HFF-Myc (cell line): ENCODE results near the gene NME7.

Source experiments
- DNase-seq: peaks from one replicate; pipeline ENCODE4 v3.0.0-alpha.2; 2011; ENCODE audit warnings: low read depth; ENCODE audit errors: extremely low read depth
- H3K4me3 ChIP-seq: replicated peaks from 2 replicates; pipeline ENCODE4 v1.5.1; 2011; ENCODE audit warnings: low read depth, mild to moderate bottlenecking, control low read depth, low read length
- TF ChIP-seq, protein P1 (sequence below): IDR thresholded peaks from 2 replicates; pipeline ENCODE4 v1.5.1; 2012; ENCODE audit warnings: mild to moderate bottlenecking, low read depth, low read length, control low read depth; ENCODE audit errors: missing control alignments

Gene NME7

DNA sequence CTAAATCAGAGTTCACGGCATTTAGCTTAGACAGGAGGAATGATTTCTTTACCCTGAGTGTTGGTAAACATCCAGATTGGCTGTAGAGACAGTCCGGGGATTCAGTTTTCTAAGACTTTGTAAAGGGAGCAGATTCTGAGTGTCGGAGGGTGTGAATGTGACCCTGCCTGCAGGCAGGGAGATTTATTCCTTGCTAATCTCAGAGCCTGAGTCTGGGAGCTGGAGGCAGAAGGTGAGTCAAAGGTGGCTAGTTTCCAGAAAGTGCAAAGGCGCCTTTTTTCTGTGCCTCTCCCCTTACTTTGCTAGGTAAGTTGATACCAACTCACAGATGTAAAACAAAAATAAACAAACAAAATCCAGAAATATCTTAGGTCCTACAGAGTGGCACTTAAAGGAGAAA is 249.4 kb downstream of the NME7 start:
- no peak for DNase-seq
- TF ChIP-seq, protein P1, sequence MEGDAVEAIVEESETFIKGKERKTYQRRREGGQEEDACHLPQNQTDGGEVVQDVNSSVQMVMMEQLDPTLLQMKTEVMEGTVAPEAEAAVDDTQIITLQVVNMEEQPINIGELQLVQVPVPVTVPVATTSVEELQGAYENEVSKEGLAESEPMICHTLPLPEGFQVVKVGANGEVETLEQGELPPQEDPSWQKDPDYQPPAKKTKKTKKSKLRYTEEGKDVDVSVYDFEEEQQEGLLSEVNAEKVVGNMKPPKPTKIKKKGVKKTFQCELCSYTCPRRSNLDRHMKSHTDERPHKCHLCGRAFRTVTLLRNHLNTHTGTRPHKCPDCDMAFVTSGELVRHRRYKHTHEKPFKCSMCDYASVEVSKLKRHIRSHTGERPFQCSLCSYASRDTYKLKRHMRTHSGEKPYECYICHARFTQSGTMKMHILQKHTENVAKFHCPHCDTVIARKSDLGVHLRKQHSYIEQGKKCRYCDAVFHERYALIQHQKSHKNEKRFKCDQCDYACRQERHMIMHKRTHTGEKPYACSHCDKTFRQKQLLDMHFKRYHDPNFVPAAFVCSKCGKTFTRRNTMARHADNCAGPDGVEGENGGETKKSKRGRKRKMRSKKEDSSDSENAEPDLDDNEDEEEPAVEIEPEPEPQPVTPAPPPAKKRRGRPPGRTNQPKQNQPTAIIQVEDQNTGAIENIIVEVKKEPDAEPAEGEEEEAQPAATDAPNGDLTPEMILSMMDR, result no peak
- no peak overlapping the region for H3K4me3 ChIP-seq

DNA sequence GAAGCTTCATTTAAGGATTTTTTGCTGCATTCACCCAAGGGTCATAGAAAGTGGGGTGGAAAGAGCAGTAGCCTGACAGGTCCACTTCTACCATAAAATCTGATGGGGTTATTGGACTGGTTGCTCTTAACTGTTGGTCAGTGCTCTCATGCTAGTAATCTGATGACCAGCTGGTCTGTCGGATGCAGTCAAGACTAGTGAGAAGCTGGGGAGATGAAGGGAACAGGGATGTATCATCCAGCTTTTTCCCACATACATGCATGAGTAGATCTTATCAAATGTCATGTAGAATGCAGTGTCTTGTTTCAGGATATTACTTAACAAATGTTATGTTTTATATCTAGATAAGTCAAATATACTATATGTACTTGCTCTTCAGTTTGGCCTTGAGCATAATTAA is 250.0 kb downstream of the NME7 start:
- DNase-seq, result no peak
- TF ChIP-seq, protein P1, result no peak
- no peak overlapping the region for H3K4me3 ChIP-seq

DNA sequence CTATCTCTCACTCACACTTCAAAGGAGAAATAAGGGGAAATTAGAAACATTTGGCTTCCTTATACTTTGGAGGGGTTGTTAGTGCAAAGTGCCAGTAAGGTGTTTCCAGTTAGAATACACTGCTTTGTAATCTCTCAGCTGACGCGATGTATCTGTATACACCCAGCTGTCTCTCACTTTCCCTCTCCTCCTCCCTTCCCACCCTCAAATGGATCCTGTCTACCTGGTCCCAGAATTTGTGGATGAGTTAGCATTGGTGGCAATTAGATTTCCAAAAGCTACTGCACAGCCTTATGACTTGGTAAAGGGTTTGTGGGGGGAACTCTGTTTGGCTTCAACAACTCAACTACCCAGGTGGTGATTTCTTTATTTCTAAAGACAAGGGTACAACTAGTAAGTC is 250.6 kb downstream of the NME7 start:
- no peak for DNase-seq
- TF ChIP-seq, protein P1, result no peak
- no peak overlapping the region for H3K4me3 ChIP-seq

DNA sequence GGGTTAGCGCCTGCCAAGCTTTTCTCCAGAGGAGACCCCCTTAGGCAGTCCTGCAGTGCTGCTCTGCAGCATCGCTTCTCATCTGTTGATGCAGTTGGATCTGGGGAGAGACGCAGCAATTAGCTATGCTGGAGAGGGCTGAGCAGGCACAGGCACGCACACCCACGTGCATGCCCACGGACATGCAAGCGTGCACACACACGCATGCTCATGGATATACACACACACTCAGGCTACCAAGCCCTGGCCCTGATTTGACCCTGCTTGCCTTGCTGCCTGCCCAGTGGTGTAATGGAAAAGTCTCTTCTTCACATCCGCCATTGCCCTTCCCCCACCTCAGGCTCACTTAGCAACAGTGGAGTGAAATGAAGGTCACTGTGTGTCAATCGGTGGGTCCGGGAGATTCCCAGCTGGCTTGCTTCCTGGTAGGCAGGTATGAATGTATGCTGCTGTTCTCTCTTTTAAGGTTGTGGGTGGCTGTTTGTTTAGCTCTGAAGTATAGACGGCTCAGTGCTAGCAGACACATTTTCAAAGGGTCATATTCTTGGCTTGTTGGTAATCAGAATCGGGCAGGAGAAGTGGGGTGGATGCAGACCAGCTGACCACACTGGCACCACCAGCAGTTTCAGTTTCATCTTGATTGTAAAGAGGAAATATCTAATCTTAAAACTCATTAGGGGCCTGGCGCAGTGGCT is 251.6 kb downstream of the NME7 start:
- no peak overlapping the region for H3K4me3 ChIP-seq
- TF ChIP-seq, protein P1, result no peak
- DNase-seq, result no peak

DNA sequence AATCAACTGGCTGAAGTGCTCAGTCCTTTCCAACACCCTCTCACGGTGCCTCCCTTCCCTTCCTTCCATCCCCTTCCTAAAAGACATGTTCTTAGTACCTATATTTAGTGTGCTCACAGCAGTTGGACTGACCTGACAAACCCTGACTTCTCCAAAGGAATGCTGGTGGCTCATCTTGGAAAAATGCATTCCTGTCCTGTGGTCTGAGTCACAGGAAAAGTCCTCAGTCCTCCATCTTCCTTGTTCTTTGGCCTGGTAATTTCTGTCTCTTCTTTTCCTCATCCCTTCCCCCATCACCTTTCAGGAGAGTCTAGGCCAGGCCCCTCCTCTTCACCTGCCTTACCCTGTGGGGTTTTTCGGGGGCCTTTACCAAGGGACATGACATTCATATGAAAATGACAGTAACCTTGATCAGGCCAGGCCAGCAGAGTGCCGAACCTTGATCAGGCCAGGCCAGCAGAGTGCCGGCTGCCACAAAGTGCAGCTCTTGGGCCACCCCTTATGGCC is 253.9 kb downstream of the NME7 start:
- peak; percentile 82 for DNase-seq
- TF ChIP-seq, protein P1, result no peak
- H3K4me3 ChIP-seq, result no peak overlapping the region

DNA sequence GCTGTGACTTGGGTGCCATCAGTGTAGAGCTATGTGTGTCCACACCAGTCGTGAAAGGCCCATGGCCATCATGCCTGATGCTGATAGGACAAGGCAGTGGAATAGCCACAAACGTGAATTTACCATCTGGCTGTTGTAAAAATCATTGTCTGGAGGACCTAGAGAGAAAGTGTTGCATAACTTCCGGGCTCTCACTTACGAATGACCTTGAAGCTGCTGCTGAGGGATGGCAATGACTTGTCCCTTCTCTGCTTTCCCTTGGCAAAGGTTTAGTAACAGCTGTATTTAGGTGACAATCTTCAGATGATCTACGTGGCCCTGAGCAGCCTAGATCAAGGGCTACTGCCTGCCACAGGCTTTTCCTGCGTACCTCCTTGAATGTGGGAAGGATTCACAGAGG is 255.4 kb downstream of the NME7 start:
- TF ChIP-seq, protein P1, result no peak
- no peak overlapping the region for H3K4me3 ChIP-seq
- DNase-seq, result peak; percentile 56

DNA sequence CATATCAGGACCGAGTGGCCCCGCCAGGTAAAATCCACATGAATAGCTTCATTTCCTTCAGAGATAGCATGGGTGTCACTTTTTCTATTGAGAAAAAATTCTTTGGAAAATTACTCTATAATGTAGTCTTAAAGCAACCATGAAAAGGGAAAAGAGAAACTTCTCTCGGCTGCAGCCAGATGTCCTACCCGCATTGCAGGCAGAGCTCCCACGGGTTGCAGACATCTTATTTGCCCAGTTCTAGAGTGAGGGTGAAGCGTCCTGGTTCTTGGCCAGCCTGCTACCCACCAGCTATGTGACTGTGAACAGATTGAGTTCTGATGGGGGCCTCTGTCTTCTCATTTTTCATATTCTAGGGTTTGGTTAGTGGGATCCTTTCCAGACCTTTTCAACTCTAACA is 256.1 kb downstream of the NME7 start:
- no peak for DNase-seq
- TF ChIP-seq, protein P1, result no peak
- H3K4me3 ChIP-seq, result no peak overlapping the region
